T-helper 22 cell (primary cell): ENCODE measurements around the gene BASP1.
"Not testable (repeated sequence)": the region's sequence is repeated elsewhere in the genome, so short reads cannot be mapped to it uniquely, and the experiment has no call there.

ENCODE experiments used
- DNase-seq: peaks from one replicate; pipeline ENCODE4 v3.0.0-alpha.2; 2020; ENCODE audit warnings: low read depth

BASP1 gene

DNA sequence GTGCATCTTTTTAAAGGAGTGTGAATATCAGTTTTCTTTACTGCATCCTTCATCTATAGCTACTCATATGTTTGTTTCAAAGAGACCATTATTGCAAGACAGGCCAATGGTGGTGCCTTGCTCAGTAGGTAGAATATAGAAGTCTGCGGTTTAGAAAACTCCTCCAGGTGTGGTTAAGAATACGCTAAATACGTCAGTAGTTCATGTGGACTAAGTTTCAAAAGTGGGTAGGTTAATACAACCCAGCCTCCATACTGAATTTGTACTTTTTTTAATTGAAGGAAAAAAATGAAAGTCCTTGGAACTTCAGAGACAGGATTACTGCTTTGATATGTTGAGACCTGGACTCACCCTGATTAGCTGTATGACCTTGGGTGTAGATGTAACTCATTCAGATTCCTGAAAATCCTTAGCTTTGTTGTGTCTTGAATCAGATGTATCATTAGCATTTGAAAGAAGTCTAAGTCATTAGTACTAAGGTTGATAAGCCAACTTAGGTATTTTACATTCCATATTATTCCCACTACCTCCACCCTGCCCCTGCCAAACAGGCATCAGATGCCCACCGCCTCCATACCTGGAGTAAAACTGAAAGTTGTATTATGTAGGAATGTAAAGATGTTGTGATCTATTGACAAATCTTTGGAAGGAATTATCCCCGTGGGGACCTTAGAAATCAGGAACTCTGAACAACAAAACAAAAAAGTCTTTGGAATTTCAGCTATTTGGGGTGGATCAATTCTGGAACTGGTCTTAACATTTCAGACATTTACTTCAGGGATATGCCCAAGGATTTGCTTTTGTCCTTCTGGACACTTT, 6.1 kb downstream of the BASP1 start:
- DNase-seq, result no peak

GRCh38 chr5:17224858-17225511, 7.6 kb downstream of the BASP1 start:
- DNase-seq, result no peak

GRCh38 chr5:17225520-17225919, 8.1 kb downstream of the BASP1 start:
- DNase-seq, result no peak

DNA sequence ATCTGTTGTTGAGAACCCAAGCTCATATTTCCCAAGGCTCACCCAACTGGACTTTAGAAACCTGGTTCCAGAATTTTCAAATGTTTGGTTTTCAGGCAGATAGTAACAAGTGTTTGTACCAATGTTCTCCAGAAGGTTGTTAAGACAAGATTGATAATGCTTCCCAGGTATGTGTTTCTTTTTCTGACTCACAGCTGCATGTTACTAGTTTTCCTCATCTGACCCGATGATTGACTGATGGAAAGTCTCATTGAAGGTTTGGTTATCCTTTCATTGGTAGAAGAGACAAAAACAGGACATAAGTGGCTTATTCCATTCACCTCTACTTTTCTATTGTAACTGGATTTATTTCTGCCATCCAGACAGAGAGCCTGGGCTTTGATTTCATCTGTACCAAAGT, 10.4 kb downstream of the BASP1 start:
- no peak for DNase-seq

DNA sequence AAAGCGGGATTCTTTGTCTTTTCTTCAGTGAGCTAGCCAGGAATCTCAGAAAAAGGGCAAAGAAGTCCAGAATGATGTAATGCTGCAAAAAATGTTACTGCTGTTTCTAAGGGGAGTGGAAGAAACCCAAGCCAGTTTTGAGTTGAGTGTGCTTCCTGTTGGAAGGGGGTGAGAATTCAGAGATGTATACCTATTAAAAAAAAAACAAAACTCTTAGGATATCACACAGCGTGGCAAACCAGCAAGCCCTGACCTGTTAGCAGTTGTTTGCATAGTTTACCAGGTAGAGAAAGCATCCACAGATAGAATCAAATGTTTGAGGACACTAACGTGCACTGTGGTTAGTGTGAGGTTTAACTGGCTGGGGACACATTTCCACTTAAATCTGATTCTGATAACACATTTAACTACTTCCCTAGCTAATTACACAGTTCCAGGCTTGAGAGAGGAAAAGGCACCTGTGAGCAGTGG, 11.4 kb downstream of the BASP1 start:
- DNase-seq, result no peak

GRCh38 chr5:17229313-17229712, 11.9 kb downstream of the BASP1 start:
- DNase-seq, result no peak

- DNase-seq, result no peak
These were observed 12.8 kb downstream of the BASP1 start for GRCh38 chr5:17230191-17230590.

GRCh38 chr5:17230808-17231525, 13.5 kb downstream of the BASP1 start:
- DNase-seq, result no peak

- no peak for DNase-seq
These were observed 15.0 kb downstream of the BASP1 start for GRCh38 chr5:17232405-17232804.

- no peak for DNase-seq
These were observed 16.1 kb downstream of the BASP1 start for GRCh38 chr5:17233488-17233887.

DNA sequence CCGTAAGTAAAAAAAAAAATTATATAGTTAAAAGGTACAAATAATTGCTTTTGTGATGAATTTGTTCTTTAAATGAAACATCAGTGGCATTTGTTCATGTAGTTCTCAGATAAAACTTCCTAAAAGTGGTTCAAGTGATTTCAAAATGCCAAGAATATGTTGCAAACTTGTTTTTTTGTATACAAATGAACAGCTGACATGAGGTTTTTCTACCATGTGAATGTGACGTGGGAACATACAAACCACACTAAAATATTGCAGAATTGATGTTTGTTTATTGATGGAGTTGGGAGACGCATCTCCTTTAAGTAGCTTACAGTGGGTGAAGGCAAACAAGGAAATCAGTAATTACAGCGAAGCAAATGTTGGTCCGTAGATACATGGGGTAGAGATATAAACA, 16.9 kb downstream of the BASP1 start:
- no peak for DNase-seq

GRCh38 chr5:17235731-17236330, 18.4 kb downstream of the BASP1 start:
- DNase-seq, result no peak

DNA sequence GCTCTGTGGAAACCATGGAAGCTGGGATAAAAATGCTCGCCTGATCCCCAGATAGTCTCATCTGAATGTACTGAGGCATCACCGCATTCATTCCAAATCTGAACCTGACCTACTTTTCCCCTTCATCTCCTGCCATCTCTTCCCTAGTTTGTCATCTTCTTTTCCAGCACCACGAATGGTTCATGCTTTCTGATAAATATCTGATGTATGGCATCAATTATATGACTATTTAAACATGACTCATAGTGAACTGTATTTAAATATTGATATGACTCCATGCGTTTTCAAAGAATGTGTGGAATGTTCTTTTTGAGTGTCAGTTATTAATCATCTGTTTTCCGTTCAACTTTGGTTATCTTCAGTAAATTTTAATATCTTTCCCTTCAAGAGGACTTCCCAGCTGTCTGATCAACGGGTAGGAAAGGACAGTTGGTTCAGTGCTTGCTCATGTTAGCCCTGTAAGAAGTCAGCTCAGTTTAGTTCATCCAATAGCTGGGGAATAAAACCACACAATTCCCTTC, 21.1 kb downstream of the BASP1 start:
- DNase-seq, result no peak

GRCh38 chr5:17239953-17240352, 22.5 kb downstream of the BASP1 start:
- DNase-seq, result no peak

- no peak for DNase-seq
These were observed 23.1 kb downstream of the BASP1 start for GRCh38 chr5:17240487-17240886.

DNA sequence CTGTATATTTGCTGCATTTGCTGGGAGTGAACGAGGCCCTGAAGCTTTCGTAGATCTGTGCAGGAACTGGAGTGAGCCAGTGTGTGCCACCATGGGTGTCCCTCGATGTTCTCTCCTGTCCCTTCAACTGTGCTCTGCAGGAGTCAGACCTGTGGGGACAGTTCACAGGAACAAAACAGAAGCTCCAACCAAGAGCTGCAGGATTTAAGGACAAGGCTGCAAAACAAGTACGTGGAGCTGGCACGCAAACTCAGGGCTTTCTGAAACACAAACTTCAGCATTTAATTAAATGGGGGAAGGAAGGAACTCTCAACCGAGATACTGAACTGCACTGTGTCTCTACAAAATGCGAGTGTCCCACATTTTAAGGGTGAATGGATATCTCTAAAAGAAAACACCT, 24.2 kb downstream of the BASP1 start:
- no peak for DNase-seq

DNA sequence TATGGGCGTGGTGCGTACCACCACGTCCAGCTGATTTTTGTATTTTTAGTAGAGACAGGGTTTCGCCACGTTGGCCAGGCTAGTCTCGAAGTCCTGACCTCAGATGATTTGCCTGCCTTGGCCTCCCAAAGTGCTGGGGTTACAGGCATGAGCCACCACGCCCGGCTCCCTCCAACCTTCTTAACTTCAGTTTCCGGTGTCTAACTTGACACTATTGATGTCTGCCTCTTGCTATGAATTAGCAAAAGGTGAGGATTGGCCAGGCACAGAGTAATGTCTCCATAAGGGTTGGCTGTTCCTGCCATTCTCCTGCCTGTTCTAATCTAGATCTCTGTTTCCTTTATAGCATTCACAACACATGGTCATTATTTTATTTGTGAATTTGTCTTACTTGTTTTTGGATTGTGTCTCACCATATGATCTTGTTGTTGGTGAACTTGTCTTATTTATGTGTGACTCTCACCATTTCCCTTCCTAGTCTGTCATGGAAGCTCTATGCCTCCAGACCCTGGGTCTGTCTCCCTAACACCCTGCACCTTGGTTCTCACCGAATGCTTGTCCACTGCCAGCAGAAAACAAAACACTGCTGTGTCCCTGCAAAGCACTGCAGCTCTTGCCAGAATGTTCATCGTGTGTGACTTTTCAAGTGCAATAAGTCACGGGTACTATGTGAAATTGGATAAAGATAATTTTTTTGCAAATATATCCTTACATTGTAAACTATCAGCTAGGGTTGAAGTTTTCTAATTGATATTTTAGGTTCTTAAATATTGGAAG, 26.0 kb downstream of the BASP1 start:
- no peak for DNase-seq

GRCh38 chr5:17249029-17249634, 31.7 kb downstream of the BASP1 start:
- DNase-seq, result no peak

DNA sequence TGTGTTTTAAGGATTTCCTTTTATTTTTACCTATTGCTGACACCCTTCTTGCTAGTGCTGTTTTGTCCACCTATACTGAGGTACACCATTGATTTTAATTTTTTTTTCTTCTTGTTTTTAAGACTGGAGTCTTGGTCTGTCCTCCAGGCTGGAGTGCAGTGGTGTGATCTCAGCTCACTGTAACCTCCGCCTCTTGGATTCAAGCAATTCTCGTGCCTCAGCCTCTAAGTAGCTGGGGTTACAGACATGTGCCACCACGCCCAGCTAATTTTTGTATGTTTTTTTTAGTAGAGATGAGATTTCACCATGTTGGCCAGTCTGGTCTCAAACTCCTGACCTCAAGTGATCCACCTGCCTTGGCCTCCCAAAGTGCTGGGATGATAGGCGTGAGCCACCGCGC, 32.4 kb downstream of the BASP1 start:
- DNase-seq, result not testable (repeated sequence)

DNA sequence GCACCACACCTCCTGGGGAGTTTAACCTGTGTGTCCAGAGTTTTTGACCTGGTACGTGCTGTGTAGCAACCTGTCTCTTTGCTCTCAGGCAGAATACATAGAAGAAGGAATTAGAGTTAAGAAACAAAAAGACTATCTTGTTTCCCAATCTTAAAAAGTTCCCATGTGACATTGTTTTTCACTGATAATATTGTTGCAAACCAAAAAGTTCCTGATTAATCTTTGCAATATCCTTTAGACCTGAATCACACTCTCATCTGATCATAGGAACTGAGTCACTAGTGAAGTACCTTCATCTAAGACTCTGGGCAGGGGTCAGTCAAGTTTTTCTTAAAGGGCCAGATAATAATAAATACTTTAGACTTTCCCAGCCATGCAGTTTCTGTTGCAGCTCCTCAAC, 35.1 kb downstream of the BASP1 start:
- DNase-seq, result no peak

GRCh38 chr5:17255471-17256021, 38.1 kb downstream of the BASP1 start:
- DNase-seq, result no peak
